B cell (primary cell): ENCODE results near the gene XPO4. TPM values are rescaled to one million over a fixed set of nuclear protein-coding genes. Genes with fewer than 3 reads are reported as not detected.

Source experiments
- ATAC-seq: fragments of 200-7000 bp; cut with Tn5 transposase; one replicate; pipeline ENCODE4 v1.10.0; 2021; ENCODE audit warnings: low read depth, mild to moderate bottlenecking, moderate number of reproducible peaks, moderate library complexity
- CTCF ChIA-PET: fragments of 350-600 bp; sonication (Branson Sonifier 250); formaldehyde crosslinking; loops from one replicate; lab custom pipeline; 2021; ENCODE audit warnings: antibody characterized with exemption, inconsistent platforms; lab: Charles Lee
- POLR2A ChIA-PET: fragments of 350-600 bp; sonication (Branson Sonifier 250); formaldehyde crosslinking; loops from one replicate; lab custom pipeline; 2021; ENCODE audit warnings: antibody characterized with exemption; lab: Charles Lee
- DNase-seq: peaks from one replicate; pipeline ENCODE4 v3.0.0; 2013
- H2AFZ ChIP-seq: 2 replicates; pipeline ENCODE4 v1.6.1; 2012; ENCODE audit warnings: mild to moderate bottlenecking, low read depth, low read length; ENCODE audit not compliant: insufficient read depth, poor library complexity, severe bottlenecking
- H3K27ac ChIP-seq, 2 donors: 1 replicate in 1 of 2; 2 replicates in 1 of 2; pipeline ENCODE4 v1.5.1; 2012 to 2013; ENCODE audit warnings: low read length in 2 of 2, mild to moderate bottlenecking in 2 of 2, moderate library complexity in 1 of 2
- H3K27me3 ChIP-seq, 4 experiments: fragments of 200-600 bp in 1 of 4; sonication (generic) in 1 of 4; replicated peaks in 1 of 4; 1 replicate in 2 of 4; 2 replicates in 2 of 4; pipeline versions ENCODE4 v1.6.1 to v1.7.0; 2013 to 2016; ENCODE audit warnings: low read length in 3 of 4, mild to moderate bottlenecking in 2 of 4, mixed read lengths in 1 of 4, moderate library complexity in 1 of 4; ENCODE audit not compliant: insufficient read depth in 4 of 4, control insufficient read depth in 3 of 4; ENCODE audit errors: control extremely low read depth in 1 of 4
- H3K36me3 ChIP-seq, 2 experiments: replicated peaks in 1 of 2; 1 replicate in 1 of 2; 2 replicates in 1 of 2; pipeline versions ENCODE4 v1.6.1 to v1.7.1; 2013; ENCODE audit warnings: low read length in 1 of 2; ENCODE audit not compliant: insufficient read depth in 2 of 2, control insufficient read depth in 1 of 2; ENCODE audit errors: control extremely low read depth in 1 of 2, extremely low read depth in 1 of 2
- H3K4me1 ChIP-seq, 2 donors: fragments of 200-600 bp in 1 of 2; sonication (generic) in 1 of 2; 1 replicate in 1 of 2; 2 replicates in 1 of 2; pipeline versions ENCODE4 v1.5.1 to v1.6.1; 2013 to 2017; ENCODE audit warnings: low read length in 2 of 2; ENCODE audit not compliant: control insufficient read depth in 2 of 2, insufficient read depth in 2 of 2
- H3K4me2 ChIP-seq: replicated peaks from 2 replicates; pipeline ENCODE3; 2012; ENCODE audit warnings: mild to moderate bottlenecking, low read depth, low read length; ENCODE audit not compliant: poor library complexity, severe bottlenecking
- H3K4me3 ChIP-seq, 5 experiments: fragments of 200-600 bp in 1 of 5; sonication (generic) in 1 of 5; 1 replicate in 3 of 5; 2 replicates in 2 of 5; pipeline versions ENCODE4 v1.5.1 to v1.7.0; 2011 to 2016; ENCODE audit warnings: low read length in 4 of 5, mild to moderate bottlenecking in 4 of 5, low read depth in 2 of 5, control low read depth in 1 of 5, moderate library complexity in 1 of 5; ENCODE audit not compliant: insufficient read depth in 1 of 5; ENCODE audit errors: control extremely low read depth in 1 of 5, extremely low read depth in 1 of 5
- H3K79me2 ChIP-seq: fragments of 200-600 bp; sonication (generic); one replicate; pipeline ENCODE4 v1.6.0; 2016; ENCODE audit warnings: low read length; ENCODE audit not compliant: control insufficient read depth, insufficient read depth
- H3K9ac ChIP-seq: fragments of 200-600 bp; sonication (generic); 2 replicates; pipeline ENCODE4 v1.6.1; 2017; ENCODE audit warnings: mild to moderate bottlenecking, low read length, moderate library complexity
- H3K9me3 ChIP-seq, 3 donors: one replicate each; pipeline versions ENCODE4 v1.6.1 to v1.7.1; 2013; ENCODE audit warnings: low read length in 2 of 3; ENCODE audit not compliant: control insufficient read depth in 2 of 3, insufficient read depth in 1 of 3; ENCODE audit errors: control extremely low read depth in 1 of 3
- H4K20me1 ChIP-seq: 2 replicates; pipeline ENCODE4 v1.6.0; 2012; ENCODE audit warnings: mild to moderate bottlenecking, low read length; ENCODE audit not compliant: insufficient read depth, control insufficient read depth, poor library complexity, severe bottlenecking
- H3K27ac Mint-ChIP-seq: one replicate; pipeline ENCODE4 v1.8.0; 2021; ENCODE audit warnings: mixed read lengths
- H3K27me3 Mint-ChIP-seq: one replicate; pipeline ENCODE4 v1.8.0; 2021; ENCODE audit warnings: mixed read lengths
- H3K4me1 Mint-ChIP-seq: one replicate; pipeline ENCODE4 v1.8.0; 2021; ENCODE audit warnings: mixed read lengths
- H3K4me3 Mint-ChIP-seq: one replicate; pipeline ENCODE4 v1.8.0; 2021; ENCODE audit warnings: mixed read lengths
- H3K9me3 Mint-ChIP-seq: one replicate; pipeline ENCODE4 v1.8.0; 2022; ENCODE audit warnings: mixed read lengths; ENCODE audit not compliant: insufficient read depth
- EZH2 ChIP-seq: IDR thresholded peaks from 2 replicates; pipeline ENCODE4 v1.6.1; 2012; ENCODE audit warnings: borderline replicate concordance, low read depth, mild to moderate bottlenecking, moderate library complexity, low read length; ENCODE audit not compliant: insufficient read depth, poor library complexity, severe bottlenecking
- WGBS: methylation state at CpG from one replicate; pipeline ENCODE4 v1.1.5; 2013; ENCODE audit warnings: missing lambda C conversion rate; ENCODE audit not compliant: insufficient coverage; 5-methylcytosine and 5-hydroxymethylcytosine counted together
- intact Hi-C: fragments of 100-400 bp; cut with micrococcal nuclease; formaldehyde crosslinking; loops from one replicate; pipeline ENCODE4 v1.10.0; 2022
- polyA plus RNA-seq: library from polyadenylated mRNA; depleted of rRNA; stranded (reverse); fragments of >200 nt; gene quantifications from 2 replicates; pipeline ENCODE4 v1.2.3, GENCODE V29; 2012
- total RNA-seq, 2 donors: library from RNA; stranded (reverse); fragments of 120-200 nt in 1 of 2; gene quantifications; 1 replicate in 1 of 2; 2 replicates in 1 of 2; pipeline versions ENCODE4 v1.2.3 to v1.2.4, GENCODE V29; 2013 to 2022
- TF ChIP-seq, protein P1 (sequence below): fragments of 200-600 bp; IDR thresholded peaks from one replicate; pipeline ENCODE4 v1.8.0; 2022; ENCODE audit warnings: antibody characterized with exemption, mild to moderate bottlenecking

The XPO4 gene
- total and polyA plus RNA-seq, 2 donors (not counting 1 experiment from before 2014, with no cell fraction given) = 6.2 to 25.9 TPM

DNA sequence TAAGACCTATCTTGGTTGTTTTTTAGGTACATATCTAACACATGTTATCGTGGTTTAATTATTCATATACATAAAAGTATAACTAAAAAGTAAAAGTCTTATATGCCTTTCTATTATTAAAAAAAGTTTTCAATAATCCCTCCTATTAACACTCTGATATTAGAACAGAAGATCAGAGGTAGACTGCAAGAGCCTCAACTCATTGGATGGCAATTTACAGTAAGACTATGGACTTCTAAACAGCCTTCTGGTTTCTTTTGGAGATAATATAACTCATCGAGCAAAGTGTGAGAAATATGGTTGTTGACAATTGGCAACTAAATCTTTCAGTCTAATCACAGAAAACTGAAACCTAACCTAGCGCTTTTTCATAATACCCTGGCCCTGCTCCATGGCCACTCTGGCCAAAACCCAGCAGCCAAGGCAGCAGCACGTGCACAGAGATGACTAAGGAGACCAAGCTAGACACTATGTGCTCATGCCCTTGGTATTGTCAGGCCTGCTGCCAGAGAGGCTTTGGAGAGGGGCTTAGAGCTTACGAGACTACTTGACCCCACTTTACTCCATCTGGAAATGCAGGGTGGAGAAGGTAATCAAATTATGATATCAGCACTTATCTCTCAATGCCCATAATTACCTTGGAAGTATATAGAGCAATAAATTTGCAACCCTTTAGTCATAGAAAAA is 88.2 kb downstream of the XPO4 start:
- no peak for TF ChIP-seq EZH2
- TF ChIP-seq, protein P1, sequence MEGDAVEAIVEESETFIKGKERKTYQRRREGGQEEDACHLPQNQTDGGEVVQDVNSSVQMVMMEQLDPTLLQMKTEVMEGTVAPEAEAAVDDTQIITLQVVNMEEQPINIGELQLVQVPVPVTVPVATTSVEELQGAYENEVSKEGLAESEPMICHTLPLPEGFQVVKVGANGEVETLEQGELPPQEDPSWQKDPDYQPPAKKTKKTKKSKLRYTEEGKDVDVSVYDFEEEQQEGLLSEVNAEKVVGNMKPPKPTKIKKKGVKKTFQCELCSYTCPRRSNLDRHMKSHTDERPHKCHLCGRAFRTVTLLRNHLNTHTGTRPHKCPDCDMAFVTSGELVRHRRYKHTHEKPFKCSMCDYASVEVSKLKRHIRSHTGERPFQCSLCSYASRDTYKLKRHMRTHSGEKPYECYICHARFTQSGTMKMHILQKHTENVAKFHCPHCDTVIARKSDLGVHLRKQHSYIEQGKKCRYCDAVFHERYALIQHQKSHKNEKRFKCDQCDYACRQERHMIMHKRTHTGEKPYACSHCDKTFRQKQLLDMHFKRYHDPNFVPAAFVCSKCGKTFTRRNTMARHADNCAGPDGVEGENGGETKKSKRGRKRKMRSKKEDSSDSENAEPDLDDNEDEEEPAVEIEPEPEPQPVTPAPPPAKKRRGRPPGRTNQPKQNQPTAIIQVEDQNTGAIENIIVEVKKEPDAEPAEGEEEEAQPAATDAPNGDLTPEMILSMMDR = no peak
- DNase-seq (no peak), ATAC-seq (no peak)
- Histone ChIP-seq H3K9ac (no peak overlapping the region), H3K27ac (no peak overlapping the region), H3K4me2 (no peak overlapping the region), H3K4me3 (no peak overlapping the region), H4K20me1 (no peaks in the 10 kb centered on the region), H3K36me3 (peaks cover 7 to 9% of the 10 kb centered on the region in 2 experiments), H3K9me3 (no peaks in the 10 kb centered on the region), H3K79me2 (no peaks in the 10 kb centered on the region), H3K27me3 (no peaks in the 10 kb centered on the region), H3K4me1 (no peaks in the 10 kb centered on the region), H2AFZ (no peak overlapping the region)
- ChIA-PET POLR2A (no interaction called here), CTCF (no interaction called here)
- no peaks in the 10 kb centered on the region for H3K9me3 Mint-ChIP-seq
- H3K27ac Mint-ChIP-seq = no peak overlapping the region
- H3K4me3 Mint-ChIP-seq = no peak overlapping the region
- 90% methylated on average over 2 of the region's 5 CpGs for WGBS
- no peaks in the 10 kb centered on the region for H3K4me1 Mint-ChIP-seq
- no peaks in the 10 kb centered on the region for H3K27me3 Mint-ChIP-seq
- intact Hi-C loops = no loop called here

DNA sequence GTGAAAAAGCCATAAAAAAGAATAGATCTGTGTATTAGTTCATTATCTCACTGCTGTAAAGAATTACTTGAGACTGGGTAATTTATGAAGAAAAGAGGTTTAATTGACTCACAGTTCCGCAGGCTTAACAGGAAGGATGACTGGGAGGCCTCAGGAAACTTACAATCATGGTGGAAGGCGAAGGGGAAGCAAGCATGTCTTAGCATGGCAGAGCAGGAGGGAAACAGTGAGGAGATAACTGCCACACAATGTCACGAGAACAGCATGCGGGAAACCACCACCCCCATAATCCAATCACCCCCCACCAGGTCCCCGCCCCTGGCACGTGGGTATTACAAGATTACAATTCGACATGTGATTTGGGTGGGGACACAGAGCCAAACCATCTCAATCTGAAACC is 89.7 kb downstream of the XPO4 start:
- no peak overlapping the region for H3K9ac ChIP-seq
- no peaks in the 10 kb centered on the region for H3K4me1 Mint-ChIP-seq
- H3K4me2 ChIP-seq = no peak overlapping the region
- no peak for DNase-seq
- H3K9me3 ChIP-seq = no peaks in the 10 kb centered on the region
- 96% methylated on average over 4 of the region's 7 CpGs for WGBS
- no peaks in the 10 kb centered on the region for H3K27me3 ChIP-seq
- no peak for ATAC-seq
- H3K9me3 Mint-ChIP-seq = no peaks in the 10 kb centered on the region
- no peaks in the 10 kb centered on the region for H3K79me2 ChIP-seq
- H3K4me3 Mint-ChIP-seq = no peak overlapping the region
- intact Hi-C loops = no loop called here
- no peak overlapping the region for H3K4me3 ChIP-seq
- H3K27me3 Mint-ChIP-seq = no peaks in the 10 kb centered on the region
- ChIA-PET POLR2A (no interaction called here), CTCF (no interaction called here)
- H3K4me1 ChIP-seq = no peaks in the 10 kb centered on the region
- no peak overlapping the region for H3K27ac Mint-ChIP-seq
- TF ChIP-seq, protein P1 = no peak
- TF ChIP-seq EZH2 = no peak
- H3K36me3 ChIP-seq = peaks cover 14 to 23% of the 10 kb centered on the region in 2 experiments
- no peak overlapping the region for H3K27ac ChIP-seq
- H4K20me1 ChIP-seq = no peaks in the 10 kb centered on the region
- H2AFZ ChIP-seq = no peak overlapping the region
